ENCODE results near the gene ASTN2.

The ASTN2 gene

DNA sequence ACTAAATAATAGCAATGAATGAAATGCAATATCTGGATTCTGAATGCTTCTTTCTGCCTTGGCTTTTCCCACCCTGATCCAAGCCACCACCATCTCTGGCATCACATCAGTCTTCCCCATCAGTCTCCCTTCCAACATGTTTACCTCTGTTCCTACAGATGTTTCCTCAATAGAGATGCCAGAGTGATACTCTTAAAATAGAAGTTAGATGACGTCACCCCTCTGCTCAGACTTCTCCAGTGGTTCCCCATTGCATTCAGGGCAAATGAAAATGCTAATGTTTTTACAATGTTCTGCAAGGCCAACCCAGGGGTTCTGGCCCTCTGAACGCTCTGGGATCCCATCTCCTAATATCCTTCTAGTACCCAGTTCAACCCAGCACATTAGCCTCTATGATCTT, 422.0 kb downstream of the ASTN2 start:
- no peak for TF ChIP-seq Cebpa-rat (IDR thresholded peaks at IDR 0.05)
- Histone ChIP-seq H3K9ac (no peak overlapping the region), H3K27ac (no peak overlapping the region), H3K4me3 (no peak overlapping the region), H3K4me2 (peak overlapping the region; percentile 21 to 67 (median 42); a peak in 21 of 22 replicates), H3K9me3 (replicated peaks in 1 of 11) (no peaks in the 10 kb centered on the region), H3K4me1 (peaks cover 30 to 47% (median 40%) of the 10 kb centered on the region in 10 experiments), H4K20me1 (no peaks in the 10 kb centered on the region; a peak in 1 of 22 replicates), H3K36me3 (no peaks in the 10 kb centered on the region), H3K27me3 (no peaks in the 10 kb centered on the region)

DNA sequence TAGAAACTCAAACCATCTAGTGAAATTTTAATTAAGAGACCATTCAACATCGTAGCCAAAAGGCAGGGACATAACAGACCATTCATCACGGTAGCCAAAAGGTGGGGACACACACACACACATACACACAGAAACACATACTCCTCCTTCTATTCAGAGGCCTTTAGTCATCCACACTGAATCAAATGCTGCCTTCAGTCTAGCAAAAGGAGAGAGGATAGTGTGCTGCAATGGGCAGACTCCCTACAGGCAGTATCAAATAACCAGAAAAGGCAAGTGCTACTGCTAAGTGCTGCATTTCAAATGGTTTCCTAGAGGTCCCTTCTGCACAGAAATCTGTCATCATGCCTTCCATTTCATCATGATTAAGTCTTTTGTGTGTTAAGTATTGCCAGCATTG, 423.8 kb downstream of the ASTN2 start:
- Histone ChIP-seq H3K4me3 (no peak overlapping the region), H3K27me3 (no peaks in the 10 kb centered on the region), H3K36me3 (no peaks in the 10 kb centered on the region), H4K20me1 (no peaks in the 10 kb centered on the region), H3K9me3 (replicated peaks in 1 of 11) (no peaks in the 10 kb centered on the region), H3K4me2 (peak overlapping the region in 3 of 11 experiments; percentile 15 to 74 (median 67); a peak in 3 of 22 replicates), H3K4me1 (peaks cover 48 to 65% (median 58%) of the 10 kb centered on the region in 10 experiments), H3K9ac (no peak overlapping the region), H3K27ac (no peak overlapping the region)
- TF ChIP-seq Cebpa-rat (IDR thresholded peaks at IDR 0.05): no peak

DNA sequence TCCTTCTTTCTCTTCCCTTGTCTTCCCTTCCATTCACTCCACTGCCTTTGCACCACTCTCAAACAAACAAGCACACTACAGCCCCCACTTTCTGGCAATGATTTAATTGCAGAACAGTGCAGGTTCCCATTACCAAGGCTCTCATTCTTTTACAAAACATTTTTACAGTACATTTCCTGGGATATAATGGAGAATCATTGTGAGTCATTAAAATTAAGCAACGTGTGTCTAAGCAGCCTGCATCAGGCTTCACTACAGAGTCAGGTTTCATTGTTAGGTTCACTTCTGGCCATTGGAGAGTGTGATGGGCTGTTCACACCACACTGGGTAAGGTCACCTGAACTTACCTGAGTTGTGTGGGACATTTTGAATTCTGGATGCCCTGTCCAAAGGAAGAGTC, 424.3 kb downstream of the ASTN2 start:
- Histone ChIP-seq H3K4me3 (no peak overlapping the region), H3K4me1 (peaks cover 53 to 70% (median 63%) of the 10 kb centered on the region in 10 experiments), H3K36me3 (no peaks in the 10 kb centered on the region), H3K27ac (peak overlapping the region in 1 of 11 experiments; percentile 15; a peak in 1 of 22 replicates), H3K9ac (no peak overlapping the region), H3K9me3 (replicated peaks in 1 of 11) (no peaks in the 10 kb centered on the region), H3K4me2 (peak overlapping the region in 6 of 11 experiments; percentile 7 to 74 (median 41); a peak in 9 of 22 replicates), H3K27me3 (no peaks in the 10 kb centered on the region), H4K20me1 (no peaks in the 10 kb centered on the region)
- no peak for TF ChIP-seq Cebpa-rat (IDR thresholded peaks at IDR 0.05)

DNA sequence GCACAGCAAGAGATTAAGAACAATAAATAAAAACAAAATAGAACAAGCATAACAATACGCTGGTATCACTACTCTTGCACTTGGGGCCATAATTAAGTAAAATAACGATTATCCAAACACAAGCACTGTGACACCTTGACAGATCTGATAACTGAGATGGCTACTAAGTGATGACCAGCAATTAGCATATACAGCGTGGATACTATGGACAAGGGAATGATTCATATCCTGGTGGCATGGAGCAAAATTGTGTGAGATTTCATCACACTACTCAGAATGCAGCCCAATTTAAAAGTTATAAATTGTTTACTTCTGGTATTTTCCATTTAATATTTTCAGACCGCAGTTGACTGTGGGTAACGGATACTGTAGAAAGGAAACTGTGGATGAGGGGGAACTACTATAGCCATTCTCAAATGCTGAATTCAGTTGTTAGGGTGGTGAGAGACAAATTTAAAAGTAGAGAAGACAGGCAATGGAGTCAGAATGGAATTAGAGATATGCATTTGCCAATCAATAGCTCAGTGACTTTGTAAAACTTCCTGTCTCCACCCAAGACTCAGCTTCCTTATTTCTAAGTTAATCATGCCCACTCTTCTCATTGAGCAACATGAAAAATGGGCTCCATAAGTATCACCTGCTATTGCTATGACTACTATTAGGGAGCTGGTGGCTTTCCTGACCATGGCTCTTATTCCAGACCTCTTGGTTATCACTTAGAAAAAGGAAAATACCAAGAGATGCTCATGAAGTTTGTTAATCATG, 427.0 kb downstream of the ASTN2 start:
- Histone ChIP-seq H3K27me3 (no peaks in the 10 kb centered on the region), H3K4me1 (peaks cover 55 to 78% (median 66%) of the 10 kb centered on the region in 10 experiments), H3K4me3 (no peak overlapping the region; a peak in 1 of 20 replicates), H3K9ac (no peak overlapping the region), H3K9me3 (replicated peaks in 1 of 11) (no peaks in the 10 kb centered on the region), H4K20me1 (no peaks in the 10 kb centered on the region), H3K4me2 (peak overlapping the region; percentile 58 to 76 (median 70)), H3K36me3 (no peaks in the 10 kb centered on the region), H3K27ac (peak overlapping the region in 10 of 11 experiments; percentile 24 to 70 (median 50); a peak in 18 of 22 replicates)
- TF ChIP-seq Cebpa-rat (IDR thresholded peaks at IDR 0.05): no peak

DNA sequence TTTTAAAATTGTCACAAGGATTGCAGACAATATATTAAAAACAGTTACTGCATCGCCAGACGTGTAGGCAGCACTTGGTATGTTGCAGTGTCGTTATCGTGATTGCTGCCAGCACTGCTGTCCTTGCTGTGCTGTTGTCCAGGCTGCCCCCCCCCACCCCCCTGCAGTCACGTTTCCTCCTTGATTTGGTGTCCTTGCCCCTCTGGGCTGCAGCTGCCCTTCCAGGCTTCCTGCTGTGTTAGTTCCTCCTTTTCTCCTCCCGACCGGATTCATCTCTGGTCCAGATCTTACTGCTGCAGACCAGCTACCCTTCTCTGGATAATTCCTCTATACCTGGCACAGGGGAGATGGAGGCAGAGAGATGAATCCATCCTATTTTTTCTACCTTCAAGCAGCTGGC, 428.8 kb downstream of the ASTN2 start:
- no peak for TF ChIP-seq Cebpa-rat (IDR thresholded peaks at IDR 0.05)
- Histone ChIP-seq H3K4me3 (no peak overlapping the region), H3K27me3 (no peaks in the 10 kb centered on the region), H3K27ac (no peak overlapping the region), H3K4me1 (peaks cover 41 to 66% (median 57%) of the 10 kb centered on the region in 10 experiments), H4K20me1 (no peaks in the 10 kb centered on the region), H3K4me2 (peak overlapping the region; percentile 58 to 76 (median 70)), H3K9me3 (replicated peaks in 1 of 11) (no peaks in the 10 kb centered on the region), H3K36me3 (no peaks in the 10 kb centered on the region), H3K9ac (no peak overlapping the region)

DNA sequence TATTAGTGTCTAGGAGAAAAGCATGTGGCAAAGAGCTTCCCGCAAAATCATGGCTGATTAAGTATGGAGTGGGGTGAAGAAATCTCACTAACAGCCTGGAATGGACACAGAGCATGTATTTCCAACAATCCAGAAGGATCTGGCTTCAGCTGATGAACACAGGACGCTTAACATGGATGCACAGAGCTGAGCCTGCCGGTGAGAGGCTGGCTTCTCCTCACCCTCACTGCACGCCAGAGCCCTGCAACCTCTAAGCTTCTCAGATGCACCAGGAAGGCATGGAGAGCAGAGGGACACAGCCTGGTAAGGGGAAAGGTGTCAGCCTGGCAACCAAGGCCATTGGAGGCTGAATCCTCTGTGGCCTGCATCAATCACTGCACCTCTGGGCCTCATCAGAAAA, 429.3 kb downstream of the ASTN2 start:
- H3K4me1 ChIP-seq: peaks cover 41 to 62% (median 57%) of the 10 kb centered on the region in 10 experiments
- no peaks in the 10 kb centered on the region for H3K36me3 ChIP-seq
- no peak for TF ChIP-seq Cebpa-rat (IDR thresholded peaks at IDR 0.05)
- H3K27me3 ChIP-seq: no peaks in the 10 kb centered on the region
- peak overlapping the region; percentile 58 to 76 (median 70); a peak in 21 of 22 replicates for H3K4me2 ChIP-seq
- no peak overlapping the region for H3K27ac ChIP-seq
- no peaks in the 10 kb centered on the region for H4K20me1 ChIP-seq
- H3K4me3 ChIP-seq: no peak overlapping the region
- no peaks in the 10 kb centered on the region for H3K9me3 ChIP-seq (replicated peaks in 1 of 11)
- H3K9ac ChIP-seq: no peak overlapping the region

DNA sequence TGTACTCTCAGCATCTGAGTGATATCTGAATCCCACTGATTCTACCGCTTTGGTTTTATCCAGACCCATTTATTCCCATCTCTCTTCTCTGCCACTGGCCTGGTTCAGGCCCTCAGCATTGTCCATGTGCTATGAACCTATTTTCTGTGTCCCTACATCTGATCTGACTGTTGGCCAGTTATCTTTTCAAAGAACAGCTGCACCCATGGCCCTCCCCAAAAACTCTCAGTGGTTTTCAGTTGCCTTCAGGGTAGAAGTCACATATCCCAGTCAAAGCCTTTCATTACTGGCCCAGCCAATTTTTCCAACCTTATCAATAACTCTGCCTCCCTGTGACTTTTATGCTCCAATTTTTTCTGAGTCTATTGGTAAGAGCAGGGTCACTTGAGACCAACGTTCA, 430.7 kb downstream of the ASTN2 start:
- H3K4me1 ChIP-seq: peaks cover 39 to 57% (median 43%) of the 10 kb centered on the region in 10 experiments
- no peak overlapping the region for H3K9ac ChIP-seq
- H3K4me2 ChIP-seq: no peak overlapping the region
- H3K27me3 ChIP-seq: no peaks in the 10 kb centered on the region
- no peaks in the 10 kb centered on the region for H4K20me1 ChIP-seq
- TF ChIP-seq Cebpa-rat (IDR thresholded peaks at IDR 0.05): no peak
- H3K27ac ChIP-seq: no peak overlapping the region
- H3K9me3 ChIP-seq (replicated peaks in 1 of 11): no peaks in the 10 kb centered on the region
- H3K36me3 ChIP-seq: no peaks in the 10 kb centered on the region
- H3K4me3 ChIP-seq: no peak overlapping the region

DNA sequence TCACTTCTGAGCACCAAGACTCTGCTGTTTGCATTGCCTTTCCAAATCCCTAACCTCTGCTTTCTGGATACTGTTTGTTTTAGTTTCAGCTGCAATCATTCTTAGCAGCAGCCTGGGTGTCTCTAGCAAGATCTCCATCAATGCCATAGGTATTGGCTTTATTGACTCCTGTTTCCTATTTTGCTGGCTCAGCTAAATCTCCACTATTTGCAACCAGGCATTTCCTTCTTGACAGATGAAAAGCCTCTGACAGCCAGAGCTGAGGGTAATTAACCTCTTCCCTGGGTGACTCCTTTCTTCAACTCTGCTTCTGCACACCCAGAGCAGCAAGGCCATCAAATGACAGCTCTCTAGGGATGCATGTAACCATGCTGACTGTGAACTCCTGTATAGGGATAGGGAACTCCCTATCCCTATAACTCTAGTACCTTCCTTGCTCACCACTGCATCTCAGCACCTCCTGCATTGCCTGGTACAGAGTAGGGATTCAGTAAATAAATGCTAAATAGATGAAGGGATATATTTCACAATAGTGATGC, 434.2 kb downstream of the ASTN2 start:
- no peaks in the 10 kb centered on the region for H3K9me3 ChIP-seq (replicated peaks in 1 of 11)
- H3K4me3 ChIP-seq: no peak overlapping the region
- H3K36me3 ChIP-seq: peaks cover 0 to 10% (median 0%) of the 10 kb centered on the region in 11 experiments; a peak in 2 of 22 replicates
- no peak overlapping the region for H3K9ac ChIP-seq
- H3K27me3 ChIP-seq: no peaks in the 10 kb centered on the region
- H3K4me1 ChIP-seq: peaks cover 4 to 23% (median 9%) of the 10 kb centered on the region in 10 experiments; a peak in 19 of 20 replicates
- no peak overlapping the region for H3K27ac ChIP-seq
- no peaks in the 10 kb centered on the region for H4K20me1 ChIP-seq
- no peak for TF ChIP-seq Cebpa-rat (IDR thresholded peaks at IDR 0.05)
- H3K4me2 ChIP-seq: no peak overlapping the region

DNA sequence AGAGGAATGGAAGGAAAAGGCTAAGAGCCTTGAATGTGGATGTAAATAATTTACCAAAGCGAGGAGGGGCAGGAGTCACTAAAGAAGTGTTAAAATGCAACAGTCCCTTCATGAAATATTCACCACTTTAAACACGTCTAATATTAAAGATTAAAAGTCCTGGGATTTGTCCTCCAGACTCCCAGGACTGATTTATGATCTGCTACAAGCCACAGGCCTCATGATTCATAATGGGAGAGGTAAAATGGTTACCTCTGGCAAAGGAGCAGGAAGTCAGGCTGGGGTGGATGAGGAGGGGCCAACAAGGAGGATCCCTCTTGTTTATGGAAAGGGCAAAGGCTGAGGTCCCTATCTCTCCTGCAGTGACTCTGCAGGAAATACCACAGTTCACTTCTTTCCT, 435.4 kb downstream of the ASTN2 start:
- H3K36me3 ChIP-seq: peaks cover 0 to 22% (median 0%) of the 10 kb centered on the region in 11 experiments; a peak in 4 of 22 replicates
- no peaks in the 10 kb centered on the region for H3K9me3 ChIP-seq (replicated peaks in 1 of 11)
- TF ChIP-seq Cebpa-rat (IDR thresholded peaks at IDR 0.05): no peak
- no peak overlapping the region for H3K27ac ChIP-seq
- H3K9ac ChIP-seq: no peak overlapping the region
- peaks cover 0 to 11% (median 0%) of the 10 kb centered on the region in 10 experiments; a peak in 6 of 20 replicates for H3K4me1 ChIP-seq
- no peak overlapping the region for H3K4me3 ChIP-seq
- H3K27me3 ChIP-seq: no peaks in the 10 kb centered on the region
- no peaks in the 10 kb centered on the region for H4K20me1 ChIP-seq
- peak overlapping the region in 5 of 11 experiments; percentile 14 to 49 (median 30); a peak in 4 of 22 replicates for H3K4me2 ChIP-seq

Data from BLaER1 treated with 17β-estradiol and CSF1 and Interleukin-3, amounts not matched to agents 10 nM and 100 nM (cell line).